Mesenchymal stem cell (in vitro differentiated cells and primary cell): ENCODE data around the gene GTSF1L.
A peak's percentile ranks its signal among the peaks of the same experiment; 100 is the strongest.

Experiments
- DNase-seq: peaks from one replicate; pipeline ENCODE4 v3.0.0-alpha.2; 2013
- H2AFZ ChIP-seq: one replicate; pipeline ENCODE4 v1.6.1; 2013; ENCODE audit warnings: low read depth, mild to moderate bottlenecking, control low read depth, inconsistent platforms, low read length, moderate library complexity
- H2AK5ac ChIP-seq: 2 replicates; pipeline ENCODE4 v1.6.1; 2013; ENCODE audit warnings: low read length, moderate library complexity, mild to moderate bottlenecking, inconsistent platforms; ENCODE audit not compliant: severe bottlenecking
- H2BK120ac ChIP-seq: one replicate; pipeline ENCODE4 v1.6.1; 2013; ENCODE audit warnings: low read depth, mild to moderate bottlenecking, inconsistent platforms, low read length, moderate library complexity
- H2BK12ac ChIP-seq, 2 experiments: one replicate each; pipeline ENCODE4 v1.6.1; 2013; ENCODE audit warnings: inconsistent platforms in 2 of 2, low read length in 2 of 2, mild to moderate bottlenecking in 2 of 2, moderate library complexity in 2 of 2, control low read depth in 1 of 2
- H2BK15ac ChIP-seq: one replicate; pipeline ENCODE4 v1.6.1; 2013; ENCODE audit warnings: mild to moderate bottlenecking, low read depth, inconsistent platforms; ENCODE audit not compliant: poor library complexity, severe bottlenecking
- H2BK5ac ChIP-seq: 2 replicates; pipeline ENCODE4 v1.6.1; 2013; ENCODE audit warnings: low read depth, mild to moderate bottlenecking, low read length, control low read depth, inconsistent platforms; ENCODE audit not compliant: poor library complexity, severe bottlenecking
- H3K14ac ChIP-seq, 2 experiments: one replicate each; pipeline ENCODE4 v1.6.1; 2013; ENCODE audit warnings: inconsistent platforms in 2 of 2, low read length in 2 of 2, control low read depth in 1 of 2, mild to moderate bottlenecking in 1 of 2, moderate library complexity in 1 of 2
- H3K18ac ChIP-seq, 2 experiments: one replicate each; pipeline ENCODE4 v1.6.1; 2013; ENCODE audit warnings: inconsistent platforms in 2 of 2, low read length in 2 of 2, control low read depth in 1 of 2, low read depth in 1 of 2, mild to moderate bottlenecking in 1 of 2
- H3K23ac ChIP-seq, 2 experiments: one replicate each; pipeline ENCODE4 v1.6.1; 2013; ENCODE audit warnings: inconsistent platforms in 2 of 2, low read length in 2 of 2, mild to moderate bottlenecking in 2 of 2, moderate library complexity in 2 of 2, control low read depth in 1 of 2
- H3K27ac ChIP-seq: 2 replicates; pipeline ENCODE4 v1.5.1; 2013; ENCODE audit warnings: mild to moderate bottlenecking, moderate library complexity, low read length, control low read depth, inconsistent platforms; ENCODE audit not compliant: poor library complexity, severe bottlenecking
- H3K27me3 ChIP-seq, 2 experiments: 2 replicates each; pipeline versions ENCODE4 v1.6.1 to v1.7.0; 2013; ENCODE audit warnings: low read length in 2 of 2, mild to moderate bottlenecking in 2 of 2, moderate library complexity in 2 of 2, control low read depth in 1 of 2, inconsistent platforms in 1 of 2; ENCODE audit not compliant: control insufficient read depth in 1 of 2, insufficient read depth in 1 of 2
- H3K36me3 ChIP-seq, 2 experiments: 2 replicates each; pipeline versions ENCODE4 v1.6.1 to v1.7.0; 2013; ENCODE audit warnings: low read length in 2 of 2, control low read depth in 1 of 2, inconsistent platforms in 1 of 2, low read depth in 1 of 2, mild to moderate bottlenecking in 1 of 2; ENCODE audit not compliant: insufficient read depth in 2 of 2, control insufficient read depth in 1 of 2
- H3K4ac ChIP-seq, 2 experiments: one replicate each; pipeline ENCODE4 v1.6.1; 2013; ENCODE audit warnings: inconsistent platforms in 2 of 2, low read length in 2 of 2, mild to moderate bottlenecking in 2 of 2, moderate library complexity in 2 of 2, control low read depth in 1 of 2, low read depth in 1 of 2
- H3K4me1 ChIP-seq: 2 replicates; pipeline ENCODE4 v1.6.1; 2013; ENCODE audit warnings: low read depth, low read length, control low read depth; ENCODE audit not compliant: control insufficient read depth, insufficient read depth
- H3K4me2 ChIP-seq: 2 replicates; pipeline ENCODE4 v1.6.1; 2013; ENCODE audit warnings: low read length, mild to moderate bottlenecking, inconsistent platforms; ENCODE audit not compliant: poor library complexity, severe bottlenecking
- H3K4me3 ChIP-seq, 2 experiments: 2 replicates each; pipeline versions ENCODE4 v1.5.1 to v1.7.0; 2013; ENCODE audit warnings: low read length in 2 of 2, mild to moderate bottlenecking in 2 of 2, control low read depth in 1 of 2, low read depth in 1 of 2; ENCODE audit not compliant: insufficient read depth in 1 of 2
- H3K79me1 ChIP-seq: replicated peaks from 2 replicates; pipeline ENCODE4 v1.6.1; 2013; ENCODE audit warnings: mild to moderate bottlenecking, control low read depth, low read length, inconsistent platforms; ENCODE audit not compliant: poor library complexity, severe bottlenecking
- H3K9ac ChIP-seq: 2 replicates; pipeline ENCODE4 v1.7.0; 2013; ENCODE audit warnings: mild to moderate bottlenecking, low read length, moderate library complexity
- H3K9me3 ChIP-seq: 2 replicates; pipeline ENCODE4 v1.7.0; 2013; ENCODE audit warnings: mild to moderate bottlenecking, low read length; ENCODE audit not compliant: control insufficient read depth
- H4K8ac ChIP-seq: one replicate; pipeline ENCODE4 v1.6.1; 2013; ENCODE audit warnings: inconsistent platforms, mild to moderate bottlenecking, low read length, moderate library complexity
- H4K91ac ChIP-seq: one replicate; pipeline ENCODE4 v1.6.1; 2013; ENCODE audit warnings: mild to moderate bottlenecking, low read length, inconsistent platforms
- WGBS: methylation state at CpG from one replicate; pipeline ENCODE4 v1.1.7; 2013; ENCODE audit warnings: mixed read lengths; 5-methylcytosine and 5-hydroxymethylcytosine counted together

The GTSF1L gene

DNA sequence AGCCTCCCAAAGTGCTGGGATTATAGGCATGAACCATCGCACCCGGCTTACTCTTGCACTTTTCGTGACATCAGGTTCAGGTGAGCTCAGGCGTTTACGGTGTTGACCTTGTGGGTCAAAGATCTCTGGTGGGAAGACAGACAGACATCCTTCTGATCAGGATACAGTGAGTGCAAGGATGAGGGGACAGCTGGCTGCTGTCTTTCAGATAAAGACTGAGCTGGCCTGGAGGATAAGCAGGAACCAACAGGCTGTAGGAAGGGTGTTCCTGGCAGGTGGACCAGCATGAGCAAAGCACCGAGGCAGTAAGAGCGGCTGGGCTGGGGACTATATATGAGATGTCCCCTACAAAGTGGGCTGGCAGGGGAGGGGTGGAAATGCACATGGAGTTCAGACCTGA lies 11.1 kb upstream of the GTSF1L start:
- H2BK5ac ChIP-seq: no peak overlapping the region
- H3K23ac ChIP-seq: no peak overlapping the region
- no peak overlapping the region for H3K4me2 ChIP-seq
- no peak overlapping the region for H3K4me3 ChIP-seq
- no peak overlapping the region for H3K9ac ChIP-seq
- H3K36me3 ChIP-seq: no peaks in the 10 kb centered on the region
- no peak overlapping the region for H2BK120ac ChIP-seq
- no peaks in the 10 kb centered on the region for H3K9me3 ChIP-seq
- no peak overlapping the region for H3K18ac ChIP-seq
- peaks cover 11 to 25% of the 10 kb centered on the region in 2 experiments for H3K27me3 ChIP-seq
- H2BK15ac ChIP-seq: no peak overlapping the region
- no peak overlapping the region for H3K27ac ChIP-seq
- H4K91ac ChIP-seq: no peak overlapping the region
- no peak overlapping the region for H4K8ac ChIP-seq
- H3K14ac ChIP-seq: no peak overlapping the region
- H2BK12ac ChIP-seq: no peak overlapping the region
- 97% methylated on average over 7 of the region's 7 CpGs for WGBS
- H3K4me1 ChIP-seq: peaks cover 4% of the 10 kb centered on the region
- DNase-seq: no peak
- no peak overlapping the region for H2AFZ ChIP-seq
- H3K79me1 ChIP-seq: no peaks in the 10 kb centered on the region
- no peak overlapping the region for H3K4ac ChIP-seq
- no peak overlapping the region for H2AK5ac ChIP-seq

DNA sequence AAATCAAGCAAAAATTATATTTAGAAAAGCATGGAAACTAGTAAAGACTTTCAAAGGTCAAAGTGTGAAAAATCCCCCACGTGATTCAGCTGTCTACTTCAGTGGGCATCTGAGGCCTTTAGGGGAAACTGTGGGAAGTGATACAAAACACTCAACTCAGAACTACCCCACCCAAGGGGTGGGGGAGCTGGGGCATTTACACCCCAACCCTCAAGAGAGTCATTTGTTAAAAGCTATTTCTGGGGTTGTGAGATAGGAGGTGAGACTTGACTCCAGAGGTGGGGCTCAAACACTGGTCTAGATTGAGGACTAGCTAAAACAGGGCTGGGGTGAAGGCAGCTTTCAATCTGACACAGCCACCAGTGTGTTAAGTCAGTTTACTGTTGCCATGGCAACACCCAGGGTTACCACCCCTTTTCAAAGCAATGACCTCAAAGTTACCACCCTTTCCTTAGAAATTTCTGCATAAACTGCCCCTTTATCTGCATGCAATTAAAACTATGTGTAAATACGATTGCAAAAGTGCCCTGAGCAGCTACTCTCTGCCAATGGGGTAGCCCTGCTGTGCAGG lies 9.9 kb upstream of the GTSF1L start:
- no peak overlapping the region for H3K18ac ChIP-seq
- peaks cover 16 to 26% of the 10 kb centered on the region in 2 experiments for H3K27me3 ChIP-seq
- H3K4ac ChIP-seq: no peak overlapping the region
- H3K4me1 ChIP-seq: peaks cover 4% of the 10 kb centered on the region
- no peaks in the 10 kb centered on the region for H3K36me3 ChIP-seq
- no peak overlapping the region for H2BK120ac ChIP-seq
- H4K91ac ChIP-seq: no peak overlapping the region
- WGBS: 56% methylated on average over 2 of the region's 2 CpGs
- no peaks in the 10 kb centered on the region for H3K9me3 ChIP-seq
- H3K79me1 ChIP-seq: no peaks in the 10 kb centered on the region
- H3K23ac ChIP-seq: no peak overlapping the region
- no peak overlapping the region for H2BK5ac ChIP-seq
- no peak overlapping the region for H3K4me2 ChIP-seq
- H4K8ac ChIP-seq: no peak overlapping the region
- H2BK12ac ChIP-seq: no peak overlapping the region
- DNase-seq: peak; percentile 67
- H2AK5ac ChIP-seq: no peak overlapping the region
- H3K14ac ChIP-seq: no peak overlapping the region
- no peak overlapping the region for H3K27ac ChIP-seq
- H3K4me3 ChIP-seq: no peak overlapping the region
- no peak overlapping the region for H2AFZ ChIP-seq
- H3K9ac ChIP-seq: no peak overlapping the region
- no peak overlapping the region for H2BK15ac ChIP-seq

DNA sequence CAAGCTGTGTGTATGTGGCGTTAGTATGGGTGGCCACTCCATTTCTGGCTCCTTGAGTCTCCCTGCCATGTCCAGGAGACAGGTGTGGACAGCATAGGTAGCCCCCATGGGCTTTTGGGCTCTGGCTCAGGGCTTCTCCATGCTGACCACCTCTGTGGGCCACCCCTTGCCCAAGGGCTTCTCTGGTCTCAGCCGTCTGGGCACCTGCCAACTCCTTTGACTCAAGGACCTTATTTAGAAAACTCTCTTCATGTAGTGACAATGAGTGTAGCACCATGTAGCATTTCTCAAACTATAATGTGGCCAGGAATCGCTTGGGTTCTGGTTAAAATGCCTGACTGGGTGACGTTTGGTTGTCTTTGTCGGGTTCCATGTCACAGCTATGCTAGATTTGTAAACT lies 5.1 kb upstream of the GTSF1L start:
- H3K27ac ChIP-seq: no peak overlapping the region
- no peak overlapping the region for H4K8ac ChIP-seq
- H4K91ac ChIP-seq: no peak overlapping the region
- no peak overlapping the region for H3K9ac ChIP-seq
- no peaks in the 10 kb centered on the region for H3K36me3 ChIP-seq
- H3K4me2 ChIP-seq: no peak overlapping the region
- no peaks in the 10 kb centered on the region for H3K4me1 ChIP-seq
- 86% methylated on average over 5 of the region's 5 CpGs for WGBS
- DNase-seq: no peak
- no peak overlapping the region for H3K18ac ChIP-seq
- no peaks in the 10 kb centered on the region for H3K79me1 ChIP-seq
- H3K27me3 ChIP-seq: peaks cover 20 to 21% of the 10 kb centered on the region in 2 experiments
- H2BK12ac ChIP-seq: no peak overlapping the region
- no peak overlapping the region for H2AK5ac ChIP-seq
- H3K14ac ChIP-seq: no peak overlapping the region
- no peak overlapping the region for H3K23ac ChIP-seq
- no peak overlapping the region for H2BK15ac ChIP-seq
- no peak overlapping the region for H3K4ac ChIP-seq
- H2AFZ ChIP-seq: no peak overlapping the region
- no peak overlapping the region for H3K4me3 ChIP-seq
- H3K9me3 ChIP-seq: no peaks in the 10 kb centered on the region
- H2BK5ac ChIP-seq: no peak overlapping the region
- no peak overlapping the region for H2BK120ac ChIP-seq

DNA sequence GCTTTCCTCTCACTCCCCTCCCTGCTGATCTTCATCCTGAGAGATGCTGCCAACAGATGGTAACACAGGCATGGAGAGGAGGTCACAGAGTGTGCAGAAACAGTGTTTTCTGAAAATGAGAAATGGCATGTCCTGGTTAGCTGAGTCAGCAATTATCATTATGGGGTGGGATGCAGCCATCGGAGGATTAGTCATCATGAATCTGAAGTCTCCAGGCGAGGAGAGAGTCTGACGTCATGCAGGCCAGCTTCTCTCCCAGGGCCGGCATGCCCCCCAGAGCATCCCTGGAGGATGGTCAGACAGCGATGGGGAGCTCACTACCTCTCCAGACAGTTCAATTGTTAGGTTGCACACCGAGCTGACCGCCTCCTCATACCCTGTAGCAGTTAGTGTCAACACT lies 4.7 kb upstream of the GTSF1L start:
- Histone ChIP-seq H3K79me1 (no peaks in the 10 kb centered on the region), H4K91ac (no peak overlapping the region), H3K14ac (no peak overlapping the region), H3K23ac (no peak overlapping the region), H3K4me2 (no peak overlapping the region), H3K4ac (no peak overlapping the region), H2BK12ac (no peak overlapping the region), H3K27ac (no peak overlapping the region), H3K9ac (no peak overlapping the region), H4K8ac (no peak overlapping the region), H2BK120ac (no peak overlapping the region), H2AK5ac (no peak overlapping the region), H2BK5ac (no peak overlapping the region), H3K4me3 (no peak overlapping the region), H3K36me3 (no peaks in the 10 kb centered on the region), H2AFZ (no peak overlapping the region), H2BK15ac (no peak overlapping the region), H3K18ac (no peak overlapping the region), H3K9me3 (no peaks in the 10 kb centered on the region), H3K4me1 (no peaks in the 10 kb centered on the region), H3K27me3 (peaks cover 18 to 21% of the 10 kb centered on the region in 2 experiments)
- DNase-seq: peak; percentile 64
- 56% methylated on average over 7 of the region's 7 CpGs for WGBS
